C4-2B (cell line): ENCODE measurements around the gene ATP5F1D.

ENCODE experiments used
- H3K27ac ChIP-seq: fragments of 450-650 bp; 2 replicates; pipeline ENCODE4 v1.5.1; 2017
- ZFX ChIP-seq: fragments of 450-650 bp; IDR thresholded peaks from 2 replicates; pipeline ENCODE4 v1.6.1; 2017
- TF ChIP-seq, protein P1 (sequence below): fragments of 450-650 bp; conservative IDR thresholded peaks from 2 replicates; pipeline ENCODE4 v1.5.1; 2017; ENCODE audit warnings: mild to moderate bottlenecking

Gene ATP5F1D

DNA sequence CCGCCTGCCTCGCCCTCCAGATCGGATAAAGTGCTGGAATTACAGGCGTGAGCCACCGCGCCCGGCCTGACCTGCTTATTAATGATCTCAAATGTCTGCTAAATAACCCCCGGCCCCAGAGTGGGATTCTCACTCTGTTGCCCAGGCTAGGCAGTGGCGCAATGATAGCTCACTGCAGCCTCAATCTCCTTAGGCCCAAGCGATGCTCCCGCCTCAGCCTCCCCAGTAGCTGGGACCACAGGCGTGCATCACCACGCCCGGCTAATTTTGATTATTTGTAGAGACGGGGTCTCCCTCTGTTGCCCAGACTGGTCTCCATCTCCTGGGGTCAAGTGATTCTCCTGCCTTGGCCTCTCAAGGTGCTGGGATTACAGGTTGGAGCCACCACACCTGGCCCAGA, 626 bp upstream of the ATP5F1D start:
- TF ChIP-seq, protein P1, sequence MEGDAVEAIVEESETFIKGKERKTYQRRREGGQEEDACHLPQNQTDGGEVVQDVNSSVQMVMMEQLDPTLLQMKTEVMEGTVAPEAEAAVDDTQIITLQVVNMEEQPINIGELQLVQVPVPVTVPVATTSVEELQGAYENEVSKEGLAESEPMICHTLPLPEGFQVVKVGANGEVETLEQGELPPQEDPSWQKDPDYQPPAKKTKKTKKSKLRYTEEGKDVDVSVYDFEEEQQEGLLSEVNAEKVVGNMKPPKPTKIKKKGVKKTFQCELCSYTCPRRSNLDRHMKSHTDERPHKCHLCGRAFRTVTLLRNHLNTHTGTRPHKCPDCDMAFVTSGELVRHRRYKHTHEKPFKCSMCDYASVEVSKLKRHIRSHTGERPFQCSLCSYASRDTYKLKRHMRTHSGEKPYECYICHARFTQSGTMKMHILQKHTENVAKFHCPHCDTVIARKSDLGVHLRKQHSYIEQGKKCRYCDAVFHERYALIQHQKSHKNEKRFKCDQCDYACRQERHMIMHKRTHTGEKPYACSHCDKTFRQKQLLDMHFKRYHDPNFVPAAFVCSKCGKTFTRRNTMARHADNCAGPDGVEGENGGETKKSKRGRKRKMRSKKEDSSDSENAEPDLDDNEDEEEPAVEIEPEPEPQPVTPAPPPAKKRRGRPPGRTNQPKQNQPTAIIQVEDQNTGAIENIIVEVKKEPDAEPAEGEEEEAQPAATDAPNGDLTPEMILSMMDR: no peak
- no peak for TF ChIP-seq ZFX
- peak overlapping the region; percentile 97 for H3K27ac ChIP-seq

DNA sequence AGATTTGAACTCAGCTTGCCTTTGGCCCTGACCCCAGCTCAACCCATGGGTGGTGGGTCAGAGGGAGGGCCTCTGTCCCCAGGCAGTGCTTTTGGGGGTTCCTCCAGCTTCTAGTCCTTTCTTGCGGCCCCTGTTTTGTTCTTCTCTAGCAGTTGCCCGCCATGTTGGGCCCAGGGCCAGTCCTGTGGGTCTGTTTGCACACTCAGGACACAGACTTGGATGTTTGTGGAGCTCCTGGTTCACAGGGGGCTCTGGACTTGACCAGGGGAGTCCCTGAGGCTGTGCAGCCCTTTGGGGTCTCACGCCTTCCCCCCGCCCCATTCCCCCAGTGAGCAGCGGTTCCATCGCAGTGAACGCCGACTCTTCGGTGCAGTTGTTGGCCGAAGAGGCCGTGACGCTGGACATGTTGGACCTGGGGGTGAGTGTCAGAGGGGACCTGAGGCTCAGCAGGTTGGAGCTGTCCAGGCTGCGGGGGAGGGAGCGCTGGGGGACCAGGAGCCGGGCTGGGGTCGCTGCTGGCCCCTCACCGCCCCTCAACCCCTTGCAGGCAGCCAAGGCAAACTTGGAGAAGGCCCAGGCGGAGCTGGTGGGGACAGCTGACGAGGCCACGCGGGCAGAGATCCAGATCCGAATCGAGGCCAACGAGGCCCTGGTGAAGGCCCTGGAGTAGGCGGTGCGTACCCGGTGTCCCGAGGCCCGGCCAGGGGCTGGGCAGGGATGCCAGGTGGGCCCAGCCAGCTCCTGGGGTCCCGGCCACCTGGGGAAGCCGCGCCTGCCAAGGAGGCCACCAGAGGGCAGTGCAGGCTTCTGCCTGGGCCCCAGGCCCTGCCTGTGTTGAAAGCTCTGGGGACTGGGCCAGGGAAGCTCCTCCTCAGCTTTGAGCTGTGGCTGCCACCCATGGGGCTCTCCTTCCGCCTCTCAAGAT, 2.5 kb downstream of the ATP5F1D start:
- peak overlapping the region; percentile 97 for H3K27ac ChIP-seq

DNA sequence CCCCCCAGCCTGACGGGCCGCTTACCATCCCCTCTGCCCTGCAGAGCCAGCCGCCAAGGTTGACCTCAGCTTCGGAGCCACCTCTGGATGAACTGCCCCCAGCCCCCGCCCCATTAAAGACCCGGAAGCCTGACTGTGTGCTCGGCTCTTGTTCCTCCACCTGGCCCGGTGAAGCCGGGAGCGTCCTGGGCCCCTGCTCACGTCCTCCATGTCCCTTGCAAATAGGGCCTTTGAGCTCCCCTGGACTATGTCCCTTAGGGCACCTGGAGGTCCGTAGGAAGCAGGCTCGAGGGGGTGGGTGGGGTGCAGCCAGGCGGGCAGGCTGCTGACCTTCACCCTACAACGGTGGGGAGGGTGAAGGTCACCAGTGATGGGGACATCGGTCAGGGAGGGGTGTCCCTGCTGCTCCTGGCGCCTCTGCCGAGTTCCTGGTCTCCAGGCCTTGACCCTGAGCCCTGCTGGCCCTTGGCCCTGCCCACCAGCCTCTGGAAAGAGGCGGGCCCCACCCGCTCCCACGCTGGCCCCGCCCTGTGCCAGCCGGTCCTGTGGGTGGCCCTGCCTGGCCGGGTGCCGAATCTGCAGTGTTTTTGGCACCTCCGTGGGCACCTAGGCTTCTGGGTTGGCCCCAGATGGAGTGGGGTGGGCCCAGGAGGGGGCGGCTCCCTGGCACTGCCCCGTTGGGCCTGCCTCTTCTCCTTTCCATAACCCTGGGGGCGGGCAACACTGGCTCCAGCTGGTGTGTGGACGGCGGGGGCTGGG, 3.3 kb downstream of the ATP5F1D start:
- TF ChIP-seq ZFX: no peak
- TF ChIP-seq, protein P1: peak; percentile 62

More for the DNA sequence above, 2.5 kb downstream of the ATP5F1D start:
- peak; percentile 45; the same call in 1 of the 2 replicates for TF ChIP-seq ZFX
- TF ChIP-seq, protein P1: peak; percentile 98

DNA sequence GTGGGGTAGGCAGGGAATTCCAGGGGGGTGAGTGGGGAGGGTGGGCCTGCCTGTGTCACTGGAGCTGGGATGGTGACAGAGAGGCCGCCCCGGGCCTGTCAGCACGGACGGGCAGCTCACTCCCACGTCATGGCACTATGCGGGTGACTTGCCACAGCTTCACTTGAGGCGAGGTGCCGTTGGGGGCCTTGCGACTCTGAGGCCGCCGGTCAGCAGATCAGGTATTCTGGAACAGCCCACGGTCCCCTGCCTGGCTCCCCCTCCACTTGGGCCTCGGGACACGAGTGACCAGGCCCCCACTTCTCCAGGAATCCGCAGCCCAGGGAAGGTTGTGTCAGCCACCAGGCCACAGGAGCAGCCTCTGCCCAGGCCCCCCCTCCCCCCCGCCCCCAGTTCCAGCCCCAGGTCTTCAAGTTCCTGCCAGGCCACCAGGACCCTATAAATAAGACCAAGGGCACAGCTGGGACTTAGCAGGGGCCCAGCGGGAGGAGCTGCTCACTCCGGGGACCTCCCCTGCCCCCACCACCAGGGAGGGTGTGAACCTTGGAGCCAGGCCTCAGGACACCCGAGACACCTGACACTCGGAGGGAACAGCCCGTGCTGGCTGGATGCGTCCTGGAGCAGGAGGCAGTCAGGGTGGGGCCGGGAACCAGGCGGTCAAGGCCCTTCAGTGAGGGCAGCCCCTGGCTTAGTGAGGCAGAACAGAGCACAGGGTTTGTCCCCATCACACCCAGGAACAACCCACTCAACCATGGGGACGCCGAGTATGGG, 4.1 kb downstream of the ATP5F1D start:
- TF ChIP-seq ZFX: no peak
- TF ChIP-seq, protein P1: no peak
- H3K27ac ChIP-seq: peak overlapping the region; percentile 97

More for the DNA sequence above, 3.3 kb downstream of the ATP5F1D start:
- peak overlapping the region; percentile 97 for H3K27ac ChIP-seq

DNA sequence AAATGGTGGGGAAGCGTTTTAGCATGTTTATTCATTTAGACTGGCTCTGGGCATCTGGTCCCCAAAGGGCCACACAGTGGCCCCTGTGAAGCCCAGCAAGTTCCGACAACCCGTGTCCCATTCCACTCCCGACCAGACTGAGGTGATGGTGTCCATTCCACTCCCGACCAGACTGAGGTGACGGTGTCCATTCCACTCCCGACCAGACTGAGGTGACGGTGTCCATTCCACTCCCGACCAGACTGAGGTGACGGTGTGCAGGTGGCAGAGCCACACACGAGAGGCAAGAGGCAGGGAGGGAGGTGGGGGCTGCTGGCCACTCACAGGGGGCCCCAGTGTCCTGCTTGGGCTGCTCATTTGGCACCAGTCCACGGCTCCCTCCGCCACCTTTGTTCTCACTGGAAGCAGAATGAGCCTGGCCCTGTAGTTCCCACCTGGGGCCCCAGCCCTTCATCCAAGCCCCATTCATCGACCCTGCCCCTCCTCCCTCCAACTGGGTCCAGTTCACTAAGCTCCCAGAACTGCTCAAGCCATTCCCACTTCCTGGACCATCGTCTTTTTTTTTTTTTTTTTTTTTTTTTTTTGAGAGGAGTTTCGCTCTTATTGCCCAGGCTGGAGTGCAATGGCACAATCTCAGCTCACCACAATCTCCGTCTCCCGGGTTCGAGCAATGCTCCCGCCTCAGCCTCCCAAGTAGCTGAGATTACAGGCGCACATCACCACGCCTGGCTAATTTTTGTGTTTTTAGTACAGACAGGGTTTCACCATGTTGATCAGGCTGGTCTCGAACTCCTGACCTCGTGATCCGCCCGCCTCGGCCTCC, 4.9 kb downstream of the ATP5F1D start:
- H3K27ac ChIP-seq: peak overlapping the region; percentile 97

DNA sequence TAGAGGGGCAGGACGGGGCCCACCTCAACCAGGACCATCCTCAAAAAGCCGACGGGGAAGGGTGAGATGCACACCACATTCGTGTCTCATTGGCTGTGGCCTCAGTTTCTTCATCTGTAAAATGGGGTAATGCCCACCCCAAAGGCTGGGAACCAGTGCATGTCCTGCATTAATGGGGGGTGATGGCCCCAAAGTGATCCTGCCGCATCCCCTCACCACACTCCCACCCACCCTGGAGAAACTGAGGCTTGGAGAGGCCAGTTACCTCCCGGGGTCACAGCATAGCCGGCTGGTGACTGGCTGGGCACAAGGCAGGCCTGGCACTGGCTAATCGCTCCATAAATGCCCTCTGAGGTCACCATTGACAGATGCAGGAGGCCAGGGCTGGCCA, 6.2 kb downstream of the ATP5F1D start:
- TF ChIP-seq, protein P1: no peak
- peak overlapping the region; percentile 96 for H3K27ac ChIP-seq
